ENCODE results near the gene DAZAP1.
A peak's percentile ranks its signal among the peaks of the same experiment; 100 is the strongest.

GRCh38 chr19:1478934-1479707 lies 71.7 kb downstream of the DAZAP1 start, which contains the start of gene C19orf25:
- TF ChIP-seq CTCF (conservative IDR thresholded peaks at IDR 0.05; ENCODE audit: low read depth, low read length) (no peak), POLR2A (IDR thresholded peaks at IDR 0.05; ENCODE audit: low read depth, low read length) (peak; percentile 79), FOS (IDR thresholded peaks at IDR 0.05; ENCODE audit: low read depth, low read length) (no peak), BHLHE40 (IDR thresholded peaks at IDR 0.05; ENCODE audit: low read depth, low read length) (no peak), RCOR1 (IDR thresholded peaks at IDR 0.05; ENCODE audit: insufficient replicate concordance, low read length) (peak; percentile 100), NFE2L2 (IDR thresholded peaks at IDR 0.05; ENCODE audit: low read depth, low read length) (no peak), CEBPB (IDR thresholded peaks at IDR 0.05; ENCODE audit: low read depth, low read length) (no peak), RAD21 (IDR thresholded peaks at IDR 0.05; ENCODE audit: low read length) (no peak), MAFK (IDR thresholded peaks at IDR 0.05; ENCODE audit: low read depth, low read length) (no peak), ELK1 (IDR thresholded peaks at IDR 0.05; ENCODE audit: borderline replicate concordance, low read depth, low read length) (no peak), RFX5 (IDR thresholded peaks at IDR 0.05; ENCODE audit: low read depth, low read length) (no peak), CHD1 (IDR thresholded peaks at IDR 0.05; ENCODE audit: low read depth, low read length) (no peak), MAZ (IDR thresholded peaks at IDR 0.05; ENCODE audit: borderline replicate concordance, low read depth, low read length) (peak; percentile 38; the same call in 1 of the 2 replicates), MXI1 (IDR thresholded peaks at IDR 0.05; ENCODE audit: borderline replicate concordance, low read depth, low read length) (no peak)
